Thoracic aorta (tissue), 2 donors: ENCODE measurements around the gene PFKFB2. TPM values are rescaled to one million over a fixed set of nuclear protein-coding genes. Genes with fewer than 3 reads are reported as not detected.
"Not testable (repeated sequence)": the region's sequence is repeated elsewhere in the genome, so short reads cannot be mapped to it uniquely, and the experiment has no call there.

ENCODE experiments used
- ATAC-seq: fragments of 150-250 bp; one replicate; pipeline ENCODE4 v1.8.0; 2017; ENCODE audit warnings: low read depth; ENCODE audit not compliant: insufficient number of reproducible peaks, low FRiP score
- DNase-seq: peaks from one replicate; pipeline ENCODE4 v3.0.0-alpha.2; 2020; ENCODE audit warnings: low spot score
- H3K27ac ChIP-seq, 2 donors: fragments of 200-600 bp; sonication (generic); 1 replicate in 1 of 2; 2 replicates in 1 of 2; pipeline ENCODE4 v1.5.1; 2016; ENCODE audit warnings: mild to moderate bottlenecking in 2 of 2, moderate library complexity in 2 of 2
- H3K27me3 ChIP-seq: fragments of 200-600 bp; sonication (generic); replicated peaks from 2 replicates; pipeline ENCODE4 v1.6.0; 2016; ENCODE audit warnings: mild to moderate bottlenecking; ENCODE audit not compliant: insufficient read depth
- H3K36me3 ChIP-seq: fragments of 200-600 bp; sonication (generic); one replicate; pipeline ENCODE4 v1.5.1; 2016
- H3K4me1 ChIP-seq, 2 donors: fragments of 200-600 bp; sonication (generic); 1 replicate in 1 of 2; 2 replicates in 1 of 2; pipeline versions ENCODE4 v1.5.1 to v1.6.0; 2016; ENCODE audit warnings: low read depth in 2 of 2, mild to moderate bottlenecking in 1 of 2; ENCODE audit not compliant: control insufficient read depth in 1 of 2
- H3K4me3 ChIP-seq: fragments of 200-600 bp; sonication (generic); 2 replicates; pipeline ENCODE4 v1.5.1; 2016; ENCODE audit warnings: mild to moderate bottlenecking
- H3K9me3 ChIP-seq: fragments of 200-600 bp; sonication (generic); 2 replicates; pipeline ENCODE4 v1.5.1; 2016
- CTCF ChIP-seq: fragments of 200-600 bp; sonication (generic); IDR thresholded peaks from one replicate; pipeline ENCODE4 v1.5.1; 2019; ENCODE audit warnings: antibody characterized with exemption
- total RNA-seq, 2 donors: library from RNA; depleted of rRNA; stranded (reverse); fragments of >200 nt; gene quantifications; one replicate each; pipeline versions ENCODE4 v1.1.0 to v1.2.3, GENCODE V29; 2016

The PFKFB2 gene
- total RNA-seq, 2 donors from 2014 or later: 6.4 to 8.5 TPM

GRCh38 chr1:207034998-207035397 lies 18.1 kb upstream of the PFKFB2 start:
- DNase-seq: no peak
- Histone ChIP-seq H3K36me3 (no peaks in the 10 kb centered on the region), H3K4me1 (no peaks in the 10 kb centered on the region), H3K4me3 (no peak overlapping the region), H3K9me3 (no peaks in the 10 kb centered on the region), H3K27me3 (no peaks in the 10 kb centered on the region), H3K27ac (no peak overlapping the region)
- TF ChIP-seq CTCF: no peak
- ATAC-seq: no peak

- Histone ChIP-seq H3K27me3 (no peaks in the 10 kb centered on the region), H3K27ac (no peak overlapping the region), H3K4me1 (no peaks in the 10 kb centered on the region), H3K9me3 (no peaks in the 10 kb centered on the region), H3K4me3 (no peak overlapping the region), H3K36me3 (no peaks in the 10 kb centered on the region)
- DNase-seq: no peak
- ATAC-seq: no peak
- TF ChIP-seq CTCF: no peak
Observed at GRCh38 chr1:207035877-207036551, 17.1 kb upstream of the PFKFB2 start.

GRCh38 chr1:207036865-207037264 lies 16.2 kb upstream of the PFKFB2 start:
- Histone ChIP-seq H3K4me1 (no peaks in the 10 kb centered on the region), H3K9me3 (no peaks in the 10 kb centered on the region), H3K27ac (no peak overlapping the region), H3K4me3 (no peak overlapping the region), H3K36me3 (no peaks in the 10 kb centered on the region), H3K27me3 (no peaks in the 10 kb centered on the region)
- no peak for TF ChIP-seq CTCF
- no peak for DNase-seq
- ATAC-seq: no peak

- Histone ChIP-seq H3K4me3 (no peak overlapping the region), H3K4me1 (no peaks in the 10 kb centered on the region), H3K27ac (no peak overlapping the region), H3K9me3 (no peaks in the 10 kb centered on the region), H3K27me3 (no peaks in the 10 kb centered on the region), H3K36me3 (no peaks in the 10 kb centered on the region)
- ATAC-seq: no peak
- DNase-seq: no peak
- no peak for TF ChIP-seq CTCF
Observed at GRCh38 chr1:207039380-207040180, 13.5 kb upstream of the PFKFB2 start.

- no peaks in the 10 kb centered on the region for H3K27me3 ChIP-seq
- no peak for ATAC-seq
- no peak overlapping the region for H3K27ac ChIP-seq
- no peaks in the 10 kb centered on the region for H3K9me3 ChIP-seq
- no peak overlapping the region for H3K4me3 ChIP-seq
- H3K4me1 ChIP-seq: no peaks in the 10 kb centered on the region
- no peak for DNase-seq
- TF ChIP-seq CTCF: no peak
- H3K36me3 ChIP-seq: no peaks in the 10 kb centered on the region
Observed at GRCh38 chr1:207040181-207040533, 12.9 kb upstream of the PFKFB2 start.

- H3K4me1 ChIP-seq, ATAC-seq, H3K4me3 ChIP-seq, H3K27me3 ChIP-seq, DNase-seq, H3K27ac ChIP-seq, H3K9me3 ChIP-seq, H3K36me3 ChIP-seq: not testable (repeated sequence)
Observed at GRCh38 chr1:207041397-207041796, 11.7 kb upstream of the PFKFB2 start.
